Testis (tissue), 2 donors: ENCODE results near the gene MRPL38.

Experiments
- POLR2A ChIP-seq: fragments of 450-650 bp; IDR thresholded peaks from one replicate; pipeline ENCODE4 v1.6.1; 2017; ENCODE audit warnings: antibody characterized with exemption, mild to moderate bottlenecking, moderate library complexity
- TF ChIP-seq, protein P1 (sequence below), 3 experiments: fragments of 450-650 bp in 2 of 3; fragments of 200-600 bp in 1 of 3; sonication (generic) in 1 of 3; IDR thresholded peaks; one replicate each; pipeline ENCODE4 v1.5.1; 2016 to 2019; ENCODE audit warnings: antibody characterized with exemption in 3 of 3, mild to moderate bottlenecking in 2 of 3, moderate library complexity in 1 of 3

DNA sequence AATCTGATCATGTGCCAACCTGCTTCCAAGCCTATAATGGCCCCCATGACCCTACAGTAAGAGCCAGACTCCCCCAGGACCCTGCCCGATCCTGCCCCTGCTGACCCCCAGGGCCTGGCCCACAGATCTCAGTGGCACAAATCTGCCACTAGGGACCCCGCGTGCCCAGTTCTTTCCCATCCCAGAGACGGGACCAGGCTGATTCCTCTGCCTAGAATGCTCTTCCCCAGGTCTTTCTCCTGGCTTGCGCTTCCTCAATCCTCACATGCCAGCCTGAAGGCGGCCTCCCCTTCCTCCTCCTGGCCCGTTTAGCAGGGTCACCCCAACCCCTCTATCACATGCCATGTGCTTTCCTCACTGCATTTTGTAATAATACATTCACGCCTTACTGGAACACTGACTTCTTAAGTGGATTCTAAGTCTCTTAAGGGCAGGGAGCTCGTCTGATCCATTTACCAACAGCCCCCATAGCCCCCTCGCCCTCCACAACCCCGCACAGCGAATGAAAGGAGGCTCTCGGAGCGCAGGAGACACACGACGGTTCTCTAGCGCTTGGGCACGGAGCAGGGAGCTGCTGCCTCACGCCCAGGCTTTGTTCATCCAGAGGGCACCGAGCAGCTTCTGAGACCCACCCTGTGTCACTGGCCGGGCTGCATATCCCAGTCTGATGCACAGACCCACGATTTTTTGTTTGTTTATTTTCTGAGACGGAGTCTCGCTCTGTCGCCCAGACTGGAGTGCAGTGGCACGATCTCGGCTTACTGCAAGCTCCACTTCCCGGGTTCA is 9.1 kb downstream of the MRPL38 start:
- TF ChIP-seq, protein P1, sequence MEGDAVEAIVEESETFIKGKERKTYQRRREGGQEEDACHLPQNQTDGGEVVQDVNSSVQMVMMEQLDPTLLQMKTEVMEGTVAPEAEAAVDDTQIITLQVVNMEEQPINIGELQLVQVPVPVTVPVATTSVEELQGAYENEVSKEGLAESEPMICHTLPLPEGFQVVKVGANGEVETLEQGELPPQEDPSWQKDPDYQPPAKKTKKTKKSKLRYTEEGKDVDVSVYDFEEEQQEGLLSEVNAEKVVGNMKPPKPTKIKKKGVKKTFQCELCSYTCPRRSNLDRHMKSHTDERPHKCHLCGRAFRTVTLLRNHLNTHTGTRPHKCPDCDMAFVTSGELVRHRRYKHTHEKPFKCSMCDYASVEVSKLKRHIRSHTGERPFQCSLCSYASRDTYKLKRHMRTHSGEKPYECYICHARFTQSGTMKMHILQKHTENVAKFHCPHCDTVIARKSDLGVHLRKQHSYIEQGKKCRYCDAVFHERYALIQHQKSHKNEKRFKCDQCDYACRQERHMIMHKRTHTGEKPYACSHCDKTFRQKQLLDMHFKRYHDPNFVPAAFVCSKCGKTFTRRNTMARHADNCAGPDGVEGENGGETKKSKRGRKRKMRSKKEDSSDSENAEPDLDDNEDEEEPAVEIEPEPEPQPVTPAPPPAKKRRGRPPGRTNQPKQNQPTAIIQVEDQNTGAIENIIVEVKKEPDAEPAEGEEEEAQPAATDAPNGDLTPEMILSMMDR (IDR thresholded peaks at IDR 0.05) = no peak
- TF ChIP-seq POLR2A = no peak
